GM06990 (cell line): ENCODE measurements around the gene CMTM8.

Experiments used
- DNase-seq: peaks from one replicate; pipeline ENCODE4 v3.0.0-alpha.2; 2011; ENCODE audit not compliant: insufficient read length; ENCODE audit errors: extremely low read depth
- H3K27me3 ChIP-seq: replicated peaks from 2 replicates; pipeline ENCODE4 v1.6.0; 2011; ENCODE audit warnings: low read length; ENCODE audit not compliant: control insufficient read depth, insufficient read depth
- H3K36me3 ChIP-seq: 2 replicates; pipeline ENCODE4 v1.5.1; 2011; ENCODE audit warnings: low read length; ENCODE audit not compliant: control insufficient read depth, insufficient read depth
- H3K4me3 ChIP-seq: replicated peaks from 2 replicates; pipeline ENCODE4 v1.5.1; 2011; ENCODE audit warnings: low read depth, mild to moderate bottlenecking, control low read depth, low read length
- CTCF ChIP-seq: IDR thresholded peaks from 2 replicates; pipeline ENCODE4 v1.5.1; 2011; ENCODE audit warnings: low read length, control low read depth, mild to moderate bottlenecking, inconsistent platforms; ENCODE audit not compliant: insufficient read depth, poor library complexity, severe bottlenecking

Gene CMTM8

GRCh38 chr3:32419742-32420125 is 181.3 kb downstream of the CMTM8 start:
- DNase-seq = no peak
- TF ChIP-seq CTCF = no peak
- Histone ChIP-seq H3K27me3 (no peaks in the 10 kb centered on the region), H3K4me3 (no peak overlapping the region), H3K36me3 (no peaks in the 10 kb centered on the region)
